Stimulated activated CD4-positive, alpha-beta T cell treated with anti-CD3 and anti-CD28 coated beads, Interleukin-2, amount 100 ng/mL, for 4 hours (primary cell): ENCODE data around the gene MZT1.
"Not testable (repeated sequence)": the region's sequence is repeated elsewhere in the genome, so short reads cannot be mapped to it uniquely, and the experiment has no call there.

ENCODE experiments used
- DNase-seq: peaks from one replicate; pipeline ENCODE4 v3.0.0-alpha.2; 2020; ENCODE audit warnings: low read depth

The MZT1 gene

GRCh38 chr13:72727417-72728289 is at the start of gene MZT1, which contains the start of gene BORA:
Gene MZT1, minus strand, starts transcription at chr13:72727629. Its CDS starts 27 bp downstream, at chr13:72727602.
Gene BORA, plus strand, starts transcription at chr13:72727923. Its CDS starts 1,018 bp downstream, at chr13:72728941.
- DNase-seq: peak; percentile 92

- no peak for DNase-seq
These were observed 46.6 kb upstream of the MZT1 start for GRCh38 chr13:72774019-72774418.

- DNase-seq: no peak
These were observed 36.0 kb upstream of the MZT1 start for GRCh38 chr13:72763411-72763810.

GRCh38 chr13:72760189-72760588 is 32.8 kb upstream of the MZT1 start:
- no peak for DNase-seq

- no peak for DNase-seq
These were observed 30.5 kb upstream of the MZT1 start for GRCh38 chr13:72757792-72758535.

- DNase-seq: no peak
These were observed 26.7 kb upstream of the MZT1 start for GRCh38 chr13:72754111-72754510.

GRCh38 chr13:72751220-72751619 is 23.8 kb upstream of the MZT1 start:
- no peak for DNase-seq

GRCh38 chr13:72745260-72745659 is 17.8 kb upstream of the MZT1 start:
- no peak for DNase-seq

GRCh38 chr13:72740015-72740414 is 12.6 kb upstream of the MZT1 start:
- DNase-seq: no peak

GRCh38 chr13:72737033-72737432 is 9.6 kb upstream of the MZT1 start:
- no peak for DNase-seq

- DNase-seq: no peak
These were observed 819 bp upstream of the MZT1 start for GRCh38 chr13:72728290-72728605.

- DNase-seq: peak; percentile 9
These were observed 558 bp downstream of the MZT1 start for GRCh38 chr13:72726726-72727416.

- DNase-seq: not testable (repeated sequence)
These were observed 1.2 kb downstream of the MZT1 start for GRCh38 chr13:72726185-72726584.

- DNase-seq: no peak
These were observed 10.7 kb downstream of the MZT1 start for GRCh38 chr13:72716776-72717175.

GRCh38 chr13:72700509-72700908 is 26.9 kb downstream of the MZT1 start:
- DNase-seq: no peak

GRCh38 chr13:72698164-72698563 is 29.3 kb downstream of the MZT1 start:
- DNase-seq: no peak

- DNase-seq: no peak
These were observed 30.9 kb downstream of the MZT1 start for GRCh38 chr13:72696579-72696978.

GRCh38 chr13:72694314-72694713 is 33.1 kb downstream of the MZT1 start:
- DNase-seq: no peak

- no peak for DNase-seq
These were observed 33.6 kb downstream of the MZT1 start for GRCh38 chr13:72693832-72694231.

GRCh38 chr13:72692884-72693514 is 34.4 kb downstream of the MZT1 start:
- DNase-seq: no peak

- no peak for DNase-seq
These were observed 38.2 kb downstream of the MZT1 start for GRCh38 chr13:72689181-72689696.

- no peak for DNase-seq
These were observed 40.7 kb downstream of the MZT1 start for GRCh38 chr13:72686766-72687165.
